IPS-NIHi7 (cell line): Measurements from ENCODE around the gene GATD1.
"Not testable (repeated sequence)": the region's sequence is repeated elsewhere in the genome, so short reads cannot be mapped to it uniquely, and the experiment has no call there.

ENCODE experiments used
- DNase-seq: peaks from one replicate; pipeline ENCODE4 v3.0.0; 2012; ENCODE audit warnings: mixed read lengths; ENCODE audit errors: extremely low spot score

GATD1 gene

DNA sequence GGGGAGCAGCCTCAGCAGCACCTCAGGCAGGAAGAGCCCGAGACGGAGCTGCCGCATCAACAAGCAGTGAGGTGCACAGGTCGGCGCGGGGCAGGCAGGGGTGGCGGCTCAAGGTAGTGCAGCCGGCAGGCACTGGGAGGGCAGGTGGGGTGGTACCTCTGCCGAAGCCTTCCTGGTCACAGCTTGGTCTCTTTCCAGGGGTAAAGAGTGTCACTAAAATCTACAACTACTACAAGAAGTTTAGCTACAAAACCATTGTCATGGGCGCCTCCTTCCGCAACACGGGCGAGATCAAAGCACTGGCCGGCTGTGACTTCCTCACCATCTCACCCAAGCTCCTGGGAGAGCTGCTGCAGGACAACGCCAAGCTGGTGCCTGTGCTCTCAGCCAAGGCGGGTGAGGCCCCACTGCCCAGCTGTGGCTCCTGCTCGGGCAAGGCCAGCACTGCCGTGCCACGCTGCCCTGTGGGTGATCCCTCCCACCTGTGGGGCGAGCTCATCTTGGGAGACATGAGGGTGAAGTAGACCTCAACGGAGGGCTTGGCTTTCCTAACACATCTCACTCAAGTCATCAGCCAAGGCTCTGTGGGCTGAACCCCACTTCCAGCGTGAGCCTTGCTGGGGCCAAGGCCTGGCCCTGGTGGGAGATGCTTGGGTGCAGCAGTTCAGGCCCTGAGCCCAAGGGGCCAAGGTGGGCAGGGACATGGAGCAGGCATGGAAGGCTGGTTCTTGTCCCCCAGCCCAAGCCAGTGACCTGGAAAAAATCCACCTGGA lies 13.6 kb downstream of the GATD1 start:
- DNase-seq: no peak

DNA sequence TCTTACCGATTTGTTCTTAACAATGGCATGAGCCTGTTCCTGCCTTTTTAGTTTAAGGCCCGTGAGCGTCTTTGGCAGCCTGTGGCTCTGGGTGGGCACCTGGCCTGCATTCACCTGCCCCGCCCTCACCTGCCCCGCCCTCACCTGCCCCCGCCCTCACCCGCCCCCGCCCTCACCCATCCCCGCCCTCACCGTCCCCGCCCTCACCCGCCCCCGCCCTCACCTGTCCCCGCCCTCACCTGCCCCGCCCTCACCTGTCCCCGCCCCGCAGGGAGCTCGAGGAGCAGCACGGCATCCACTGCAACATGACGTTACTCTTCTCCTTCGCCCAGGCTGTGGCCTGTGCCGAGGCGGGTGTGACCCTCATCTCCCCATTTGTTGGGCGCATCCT lies 14.2 kb downstream of the GATD1 start:
- peak; percentile 86 for DNase-seq

DNA sequence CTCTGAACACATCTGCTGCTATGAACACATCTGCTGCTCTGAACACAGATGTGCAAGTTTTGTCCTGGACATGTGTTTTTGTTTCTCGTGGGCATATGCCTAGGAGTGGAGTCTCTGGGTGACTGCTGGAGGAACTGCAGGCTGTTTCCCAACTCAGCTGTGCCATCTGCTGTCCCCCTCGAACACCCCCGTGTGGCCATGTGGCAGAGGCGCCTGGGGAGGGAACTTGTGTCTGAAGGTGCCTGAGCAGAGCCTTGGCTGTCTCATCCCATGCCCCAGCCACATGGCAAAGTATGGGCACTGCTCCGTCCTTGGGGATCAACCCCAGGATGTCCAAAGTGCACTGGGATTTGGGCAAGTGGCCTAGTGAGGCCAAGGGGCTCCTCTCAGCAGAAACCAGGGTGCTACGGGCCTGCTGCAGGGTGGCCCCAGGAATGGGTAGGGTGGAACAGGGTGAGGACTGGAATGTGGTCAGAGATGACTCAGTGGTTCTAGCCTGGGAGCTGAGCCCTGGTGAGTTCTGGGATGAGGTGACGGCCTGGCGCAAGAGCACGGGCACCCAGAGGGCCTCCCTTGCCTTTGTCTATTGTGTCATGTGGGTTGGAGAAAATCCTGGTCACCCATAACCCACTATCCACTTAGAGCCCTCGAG lies 14.7 kb downstream of the GATD1 start:
- DNase-seq: no peak

- no peak for DNase-seq
These were observed 15.7 kb downstream of the GATD1 start for GRCh38 chr11:761526-762108.

DNA sequence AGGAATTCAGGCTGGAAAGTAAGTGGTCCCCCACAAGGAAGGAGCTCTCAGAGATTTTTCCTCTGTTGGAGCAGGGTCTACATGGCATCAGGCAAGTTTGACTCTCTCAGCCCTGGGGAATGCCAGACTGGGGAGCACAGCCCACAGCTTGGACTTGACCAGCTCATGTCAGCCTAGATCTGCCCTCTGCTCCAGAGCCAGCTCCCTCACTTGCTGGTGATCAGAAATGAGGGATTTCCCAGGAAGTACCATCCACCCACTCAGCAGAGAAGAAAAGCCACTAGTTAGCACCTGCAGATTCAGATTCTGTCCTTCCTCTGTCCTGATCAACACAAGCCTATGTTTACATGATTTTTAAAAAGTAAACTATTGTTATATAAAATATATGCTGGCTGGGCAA lies 17.1 kb downstream of the GATD1 start:
- no peak for DNase-seq

GRCh38 chr11:749731-750130 lies 27.6 kb downstream of the GATD1 start:
- DNase-seq: no peak

DNA sequence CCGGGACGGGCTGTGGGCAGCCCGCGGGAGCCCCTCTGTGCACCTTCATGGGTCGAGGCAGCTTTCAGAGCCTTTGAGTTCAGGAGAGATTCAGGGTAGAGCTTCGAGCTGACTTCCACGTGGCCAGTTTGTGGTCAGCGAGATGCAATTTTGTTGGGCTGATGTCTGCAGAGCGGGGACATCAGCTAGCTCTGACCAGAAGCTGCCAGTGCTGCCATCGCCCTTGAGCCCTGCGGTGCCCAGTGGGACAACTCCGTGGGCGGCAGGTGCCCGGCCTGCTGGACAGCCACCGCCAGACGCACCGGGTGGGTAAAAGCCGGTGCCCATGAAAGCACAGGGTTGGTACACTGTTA lies 29.3 kb downstream of the GATD1 start:
- no peak for DNase-seq

DNA sequence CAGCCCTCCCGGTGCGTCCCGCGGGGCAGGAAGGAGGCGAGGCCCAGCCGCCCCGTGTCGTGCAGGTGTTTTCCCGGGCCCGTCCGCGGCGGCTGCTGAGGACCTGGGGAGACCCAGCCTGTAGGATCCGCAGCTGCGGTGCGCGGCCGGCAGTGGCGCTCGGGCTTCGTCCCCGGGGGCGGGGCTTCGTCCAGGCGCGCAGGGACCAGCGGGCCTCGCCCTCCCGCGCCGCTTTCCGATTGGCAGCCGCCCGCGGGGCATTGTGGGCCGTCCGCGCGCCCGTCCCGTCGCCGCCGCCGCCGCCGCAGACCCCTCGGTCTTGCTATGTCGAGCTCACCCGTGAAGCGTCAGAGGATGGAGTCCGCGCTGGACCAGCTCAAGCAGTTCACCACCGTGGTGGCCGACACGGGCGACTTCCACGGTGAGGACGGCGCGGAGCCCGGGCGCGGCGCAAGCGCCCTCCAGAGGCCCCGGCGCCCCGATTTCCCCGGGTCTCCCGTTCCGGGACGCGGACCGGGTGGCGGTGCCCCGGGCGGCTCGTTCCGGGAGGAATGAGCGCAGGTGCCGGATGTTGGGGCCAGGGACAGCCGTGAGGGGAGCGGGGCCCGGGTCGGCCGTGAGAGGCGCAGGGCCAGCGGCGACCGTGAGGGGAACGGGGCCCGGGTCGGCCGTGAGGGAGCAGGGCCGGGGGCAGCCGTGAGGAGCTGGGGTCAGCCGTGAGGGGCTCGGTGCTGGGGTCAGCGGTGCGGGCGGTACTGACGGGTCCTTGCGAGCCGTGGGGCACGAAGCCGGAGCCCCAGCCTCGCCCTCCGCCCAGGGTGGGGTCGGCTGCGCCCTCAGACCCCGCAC lies 29.9 kb downstream of the GATD1 start, which contains the start of gene TALDO1:
Gene TALDO1 (plus strand): TSS at position 307 of the 849 bp plus-strand sequence. CDS start 18 bp downstream, at position 325.
- peak; percentile 97 for DNase-seq

GRCh38 chr11:746289-747157 lies 30.8 kb downstream of the GATD1 start:
- no peak for DNase-seq

GRCh38 chr11:745428-745827 lies 31.9 kb downstream of the GATD1 start:
- DNase-seq: no peak

- DNase-seq: no peak
These were observed 34.6 kb downstream of the GATD1 start for GRCh38 chr11:742571-743201.

- DNase-seq: no peak
These were observed 35.1 kb downstream of the GATD1 start for GRCh38 chr11:742156-742546.

DNA sequence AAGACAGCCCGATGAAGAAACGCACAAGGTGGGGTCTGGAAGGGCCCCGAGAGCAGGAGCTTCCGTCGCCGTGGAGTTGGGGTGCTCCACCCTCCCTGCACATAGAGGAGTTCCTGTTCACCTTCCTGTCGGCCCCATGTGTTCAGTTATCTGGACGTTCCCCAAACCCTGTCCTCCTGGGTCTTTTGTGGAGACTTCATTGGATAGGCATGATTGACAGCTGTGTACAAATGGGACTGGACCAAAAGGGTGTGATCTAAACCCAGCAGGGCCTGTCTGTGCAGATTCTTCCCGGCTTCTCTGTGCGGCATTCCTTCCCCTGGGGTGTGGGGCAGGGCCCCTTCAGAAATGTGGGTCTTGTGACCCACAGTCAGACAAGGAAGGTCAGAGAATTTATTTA lies 39.4 kb downstream of the GATD1 start:
- DNase-seq: not testable (repeated sequence)

DNA sequence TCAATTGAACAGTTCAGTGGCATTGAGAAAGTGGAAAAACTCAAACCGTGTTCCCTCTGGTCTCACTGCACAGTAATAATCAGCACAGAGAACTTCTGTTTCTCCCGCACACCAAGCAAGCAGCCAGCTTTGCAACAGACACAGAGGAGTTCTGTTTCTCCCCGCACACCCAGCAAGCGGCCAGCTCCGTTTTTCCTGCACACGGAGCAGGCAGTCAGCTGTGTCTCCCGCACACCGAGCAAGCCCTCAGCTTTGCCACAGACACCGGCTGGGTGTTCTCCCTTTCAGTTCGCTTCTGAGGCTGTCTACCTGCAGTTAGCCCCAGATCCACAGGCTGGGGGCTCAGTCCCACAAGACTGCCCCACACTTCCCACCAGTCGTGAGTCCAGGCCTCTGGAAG lies 39.9 kb downstream of the GATD1 start:
- no peak for DNase-seq

DNA sequence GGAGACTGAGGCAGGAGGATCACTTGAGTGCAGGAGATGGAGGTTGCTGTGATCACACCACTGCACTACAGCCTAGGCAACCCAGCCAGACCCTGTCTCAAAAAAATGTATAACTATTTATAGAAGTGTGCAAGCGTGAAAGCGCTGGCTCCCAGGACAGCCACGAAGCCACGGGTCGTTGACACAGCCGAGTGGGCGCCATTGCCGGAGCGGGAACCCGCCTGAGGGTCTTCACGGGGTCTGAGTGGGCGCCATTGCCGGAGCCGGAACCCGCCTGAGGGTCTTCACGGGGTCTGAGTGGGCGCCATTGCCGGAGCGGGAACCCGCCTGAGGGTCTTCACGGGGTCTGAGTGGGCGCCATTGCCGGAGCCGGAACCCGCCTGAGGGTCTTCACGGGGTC lies 42.7 kb downstream of the GATD1 start:
- DNase-seq: not testable (repeated sequence)

DNA sequence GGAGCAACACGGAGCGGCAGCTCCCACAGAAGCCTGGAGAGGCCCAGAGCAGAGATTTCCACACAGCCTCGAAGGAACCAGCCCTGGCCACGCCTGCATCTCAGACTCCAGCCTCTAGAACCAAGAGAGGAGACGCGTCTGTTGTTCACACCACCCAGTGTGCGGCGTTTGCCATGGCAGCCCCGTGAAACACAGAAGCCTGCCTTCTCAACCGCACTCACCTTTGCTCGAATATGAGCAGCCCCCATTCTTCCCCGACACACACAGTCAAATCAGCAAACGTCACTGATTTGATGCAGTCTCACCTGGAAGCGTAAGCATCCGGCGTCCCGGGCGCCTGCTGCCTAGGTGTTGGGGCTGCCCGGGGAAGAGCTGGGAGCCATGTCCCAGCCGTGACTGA lies 44.2 kb downstream of the GATD1 start:
- DNase-seq: peak; percentile 6

- no peak for DNase-seq
These were observed 47.7 kb downstream of the GATD1 start for GRCh38 chr11:729492-730074.

- no peak for DNase-seq
These were observed 48.3 kb downstream of the GATD1 start for GRCh38 chr11:728901-729491.

- DNase-seq: peak; percentile 95
These were observed 49.2 kb downstream of the GATD1 start for GRCh38 chr11:727859-728748.
